ENCODE results near the gene SPAG5. TPM values are rescaled to one million over a fixed set of nuclear protein-coding genes. Genes with fewer than 3 reads are reported as not detected.

Gene SPAG5, protein sequence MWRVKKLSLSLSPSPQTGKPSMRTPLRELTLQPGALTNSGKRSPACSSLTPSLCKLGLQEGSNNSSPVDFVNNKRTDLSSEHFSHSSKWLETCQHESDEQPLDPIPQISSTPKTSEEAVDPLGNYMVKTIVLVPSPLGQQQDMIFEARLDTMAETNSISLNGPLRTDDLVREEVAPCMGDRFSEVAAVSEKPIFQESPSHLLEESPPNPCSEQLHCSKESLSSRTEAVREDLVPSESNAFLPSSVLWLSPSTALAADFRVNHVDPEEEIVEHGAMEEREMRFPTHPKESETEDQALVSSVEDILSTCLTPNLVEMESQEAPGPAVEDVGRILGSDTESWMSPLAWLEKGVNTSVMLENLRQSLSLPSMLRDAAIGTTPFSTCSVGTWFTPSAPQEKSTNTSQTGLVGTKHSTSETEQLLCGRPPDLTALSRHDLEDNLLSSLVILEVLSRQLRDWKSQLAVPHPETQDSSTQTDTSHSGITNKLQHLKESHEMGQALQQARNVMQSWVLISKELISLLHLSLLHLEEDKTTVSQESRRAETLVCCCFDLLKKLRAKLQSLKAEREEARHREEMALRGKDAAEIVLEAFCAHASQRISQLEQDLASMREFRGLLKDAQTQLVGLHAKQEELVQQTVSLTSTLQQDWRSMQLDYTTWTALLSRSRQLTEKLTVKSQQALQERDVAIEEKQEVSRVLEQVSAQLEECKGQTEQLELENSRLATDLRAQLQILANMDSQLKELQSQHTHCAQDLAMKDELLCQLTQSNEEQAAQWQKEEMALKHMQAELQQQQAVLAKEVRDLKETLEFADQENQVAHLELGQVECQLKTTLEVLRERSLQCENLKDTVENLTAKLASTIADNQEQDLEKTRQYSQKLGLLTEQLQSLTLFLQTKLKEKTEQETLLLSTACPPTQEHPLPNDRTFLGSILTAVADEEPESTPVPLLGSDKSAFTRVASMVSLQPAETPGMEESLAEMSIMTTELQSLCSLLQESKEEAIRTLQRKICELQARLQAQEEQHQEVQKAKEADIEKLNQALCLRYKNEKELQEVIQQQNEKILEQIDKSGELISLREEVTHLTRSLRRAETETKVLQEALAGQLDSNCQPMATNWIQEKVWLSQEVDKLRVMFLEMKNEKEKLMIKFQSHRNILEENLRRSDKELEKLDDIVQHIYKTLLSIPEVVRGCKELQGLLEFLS
- total RNA-seq: 65.1 and 70.4 TPM in 2 replicates

DNA sequence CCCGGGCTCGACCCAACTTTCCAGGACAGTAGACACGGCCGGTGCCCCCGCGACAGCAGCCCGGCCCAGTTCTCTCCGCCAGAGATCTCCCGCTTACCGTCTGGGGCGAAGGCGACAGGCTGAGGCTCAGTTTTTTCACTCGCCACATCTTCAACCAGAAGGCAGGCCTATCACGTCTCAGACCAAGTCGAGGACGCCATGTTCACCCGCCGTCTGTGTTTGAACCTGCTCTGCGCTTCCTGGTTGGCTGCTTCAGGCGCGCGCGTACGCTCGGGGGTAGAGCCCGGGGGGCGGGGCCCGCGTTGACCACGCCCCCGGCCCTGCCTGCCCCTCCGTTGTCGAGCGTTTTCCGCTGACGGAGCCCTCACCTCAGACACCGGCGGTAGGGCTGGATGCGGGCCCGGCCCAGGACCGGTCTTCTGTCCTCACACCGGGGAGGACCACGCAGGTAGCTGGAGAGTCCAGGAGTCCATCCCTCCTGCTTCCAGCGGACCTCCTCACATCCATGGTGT is at the start of gene SPAG5:
TSS of gene SPAG5 (minus strand) at position 227 of the 512 bp plus-strand sequence. CDS start at position 148, 79 bp downstream.

GRCh38 chr17:28644787-28645575 is 46.2 kb upstream of the SPAG5 start, which contains the start of gene BLTP2:
TSS of gene BLTP2 (minus strand) at chr17:28645158. CDS start at chr17:28645056, 102 bp downstream.

DNA sequence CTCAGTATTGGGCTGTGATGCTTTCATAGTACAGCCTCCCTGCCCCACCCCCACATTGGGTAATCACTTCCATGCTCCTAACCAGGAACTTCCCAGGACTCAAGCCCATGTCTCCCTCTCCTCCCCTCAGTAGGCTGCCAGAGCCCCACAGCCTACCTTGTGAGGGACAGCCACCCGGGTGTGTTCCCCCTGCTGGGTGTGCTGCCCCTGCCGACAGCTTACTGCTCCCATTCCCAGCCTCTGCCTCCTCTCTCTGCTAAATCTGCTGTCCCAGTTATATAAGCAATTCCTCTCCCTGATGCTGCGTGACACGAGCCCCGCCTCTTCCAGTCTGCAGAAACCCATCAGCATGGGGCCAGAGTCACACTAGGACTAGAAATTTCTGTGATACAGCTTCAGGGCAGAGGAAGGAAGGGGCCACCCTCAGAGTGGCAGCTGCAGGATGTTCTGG is 15.1 kb upstream of the SPAG5 start, which contains the start of gene RSKR:
TSS of gene RSKR (minus strand) at position 255 of the 451 bp plus-strand sequence. CDS start at position 231, 24 bp downstream.

GRCh38 chr17:28576758-28577465 is 21.9 kb downstream of the SPAG5 start, which contains the start of gene ALDOC:
TSS of gene ALDOC (minus strand) at chr17:28576895. CDS start at chr17:28575532, 1,363 bp downstream.

GRCh38 chr17:28571361-28572122 is 27.3 kb downstream of the SPAG5 start, which contains the start of gene PIGS:
TSS of gene PIGS (minus strand) at chr17:28571524. CDS start at chr17:28571496, 28 bp downstream.

GRCh38 chr17:28552176-28552999 is 46.4 kb downstream of the SPAG5 start, which contains the start of gene UNC119:
TSS of gene UNC119 (minus strand) at chr17:28552624. CDS start at chr17:28552557, 67 bp downstream.

Other genes with a start within 250 kb of the SPAG5 start
- gene POLDIP2, start 241.5 kb downstream of the SPAG5 start, total RNA-seq: 137 and 149 TPM in 2 replicates
- gene SEBOX, start 233.8 kb downstream of the SPAG5 start, total RNA-seq: not detected in 2 replicates
- gene VTN, start 228.7 kb downstream of the SPAG5 start, total RNA-seq: under 0.01 TPM in 1 of 2 replicates, not detected in the other
- 5.2 and 9.1 TPM in 2 replicates for gene SARM1, start 227.3 kb downstream of the SPAG5 start, total RNA-seq
- gene SLC46A1, start 192.8 kb downstream of the SPAG5 start, total RNA-seq: 2.4 and 2.7 TPM in 2 replicates
- gene SLC13A2, start 125.4 kb downstream of the SPAG5 start, total RNA-seq: not detected in 2 replicates
- not detected in 2 replicates for gene FOXN1, start 92.7 kb downstream of the SPAG5 start, total RNA-seq
- gene UNC119, start 46.4 kb downstream of the SPAG5 start, total RNA-seq: 21.0 and 24.8 TPM in 2 replicates
- gene PIGS, start 27.5 kb downstream of the SPAG5 start, total RNA-seq: 69.6 and 72.1 TPM in 2 replicates
- gene ALDOC, start 22.1 kb downstream of the SPAG5 start, total RNA-seq: 62.4 and 80.3 TPM in 2 replicates
- 2.4 and 4.0 TPM in 2 replicates for gene RSKR, start 15.2 kb upstream of the SPAG5 start, total RNA-seq
- 76.0 and 80.3 TPM in 2 replicates for gene BLTP2, start 46.1 kb upstream of the SPAG5 start, total RNA-seq
- 46.9 and 55.2 TPM in 2 replicates for gene SDF2, start 62.9 kb upstream of the SPAG5 start, total RNA-seq
- 17.8 and 18.5 TPM in 2 replicates for gene SUPT6H, start 63.2 kb upstream of the SPAG5 start, total RNA-seq
- 1.8 and 2.9 TPM in 2 replicates for gene PROCA1, start 112.9 kb upstream of the SPAG5 start, total RNA-seq
- gene RAB34, start 118.8 kb upstream of the SPAG5 start, total RNA-seq: 371 and 405 TPM in 2 replicates
- 615 and 663 TPM in 2 replicates for gene RPL23A, start 121.0 kb upstream of the SPAG5 start, total RNA-seq
- gene TLCD1, start 127.2 kb upstream of the SPAG5 start, total RNA-seq: 16.8 and 20.0 TPM in 2 replicates
- 2.1 and 2.9 TPM in 2 replicates for gene NEK8, start 129.8 kb upstream of the SPAG5 start, total RNA-seq
- gene TRAF4, start 145.0 kb upstream of the SPAG5 start, total RNA-seq: 38.3 and 38.7 TPM in 2 replicates
- 10.9 and 11.6 TPM in 2 replicates for gene FAM222B, start 243.8 kb upstream of the SPAG5 start, total RNA-seq

Measured in bronchus fibroblast of lung (primary cell).